K562 (cell line): ENCODE results near the gene SLC39A7. TPM values are rescaled to one million over a fixed set of nuclear protein-coding genes. Genes with fewer than 3 reads are reported as not detected.

Experiments used
- AFF1 ChIP-seq, 2 experiments: fragments of 450-650 bp; IDR thresholded peaks; 2 replicates each; pipeline ENCODE4 v1.6.1; 2018; ENCODE audit warnings: mild to moderate bottlenecking in 2 of 2, low read depth in 1 of 2; ENCODE audit not compliant: partially characterized antibody in 2 of 2
- CBX8 ChIP-seq: fragments of 200-600 bp; sonication (generic); IDR thresholded peaks from 2 replicates; pipeline ENCODE4 v1.6.1; 2012; ENCODE audit warnings: borderline replicate concordance, mixed run types, low read depth, mild to moderate bottlenecking, moderate library complexity, mixed read lengths, low read length, control low read depth, inconsistent platforms; ENCODE audit not compliant: poor library complexity, severe bottlenecking; ENCODE audit errors: extremely low read depth
- CREB3 ChIP-seq: fragments of 450-650 bp; conservative IDR thresholded peaks from 2 replicates; pipeline ENCODE4 v1.6.1; 2016; ENCODE audit warnings: missing genetic modification characterization, low read depth, mild to moderate bottlenecking, missing compliant biosample characterization, moderate library complexity
- MGA ChIP-seq: fragments of 450-650 bp; IDR thresholded peaks from 2 replicates; pipeline ENCODE4 v1.6.1; 2016; ENCODE audit warnings: mild to moderate bottlenecking, moderate library complexity
- MIER1 ChIP-seq: fragments of 450-650 bp; IDR thresholded peaks from 2 replicates; pipeline ENCODE4 v1.6.1; 2016; ENCODE audit warnings: antibody characterized with exemption, mild to moderate bottlenecking, low read depth
- RBBP5 ChIP-seq: fragments of 200-600 bp; sonication (generic); IDR thresholded peaks from 2 replicates; pipeline ENCODE4 v1.6.1; 2012; ENCODE audit warnings: borderline replicate concordance, mild to moderate bottlenecking, low read length, control low read depth, inconsistent platforms; ENCODE audit not compliant: insufficient read depth, poor library complexity, severe bottlenecking
- polyA plus RNA-seq, 8 experiments: library from polyadenylated mRNA; depleted of rRNA in 4 of 8; stranded (reverse) in 5 of 8; unstranded in 3 of 8; fragments of >200 nt; fragmentation: Nextera tagmentation in 2 of 8; fragmentation: Illumina TruSeq in 1 of 8; extraction: Ambion mirVana in 2 of 8; extraction: Trizol in 1 of 8; gene quantifications; 2 replicates each; pipeline versions ENCODE4 v1.2.1 to v1.2.3, GENCODE V29; 2011 to 2014; ENCODE audit warnings: inconsistent platforms in 1 of 8, missing spikeins in 1 of 8
- total RNA-seq, 7 experiments: library from RNA; depleted of rRNA in 6 of 7; stranded (reverse); fragments of >200 nt in 6 of 7; fragmentation: Illumina TruSeq in 2 of 7; extraction: Trizol in 2 of 7; gene quantifications; 2 replicates each; pipeline versions ENCODE4 v1.2.1 to v1.2.3, GENCODE V29; 2011 to 2021; ENCODE audit warnings: low replicate concordance in 1 of 7

Gene SLC39A7
- total and polyA plus RNA-seq, 9 of the 15 experiments (the other 6 are each of a cell fraction or from before 2014, with no cell fraction given) = 21.7 to 169 (median 121) TPM

- TF ChIP-seq MGA (peak; percentile 91), CBX8 (no peak), AFF1 (IDR thresholded peaks at IDR 0.05; ENCODE audit: low read depth in 1 of 2, partially characterized antibody in 2 of 2) (peak in 1 of 2 experiments; percentile 40), MIER1 (peak; percentile 70), CREB3 (peak; percentile 72; the same call in 1 of the 2 replicates), RBBP5 (no peak)
These were observed 47.9 kb downstream of the SLC39A7 start (continued) for GRCh38 chr6:33248643-33248931.
